Measurements from ENCODE around the gene LY6G6F.

Gene LY6G6F

DNA sequence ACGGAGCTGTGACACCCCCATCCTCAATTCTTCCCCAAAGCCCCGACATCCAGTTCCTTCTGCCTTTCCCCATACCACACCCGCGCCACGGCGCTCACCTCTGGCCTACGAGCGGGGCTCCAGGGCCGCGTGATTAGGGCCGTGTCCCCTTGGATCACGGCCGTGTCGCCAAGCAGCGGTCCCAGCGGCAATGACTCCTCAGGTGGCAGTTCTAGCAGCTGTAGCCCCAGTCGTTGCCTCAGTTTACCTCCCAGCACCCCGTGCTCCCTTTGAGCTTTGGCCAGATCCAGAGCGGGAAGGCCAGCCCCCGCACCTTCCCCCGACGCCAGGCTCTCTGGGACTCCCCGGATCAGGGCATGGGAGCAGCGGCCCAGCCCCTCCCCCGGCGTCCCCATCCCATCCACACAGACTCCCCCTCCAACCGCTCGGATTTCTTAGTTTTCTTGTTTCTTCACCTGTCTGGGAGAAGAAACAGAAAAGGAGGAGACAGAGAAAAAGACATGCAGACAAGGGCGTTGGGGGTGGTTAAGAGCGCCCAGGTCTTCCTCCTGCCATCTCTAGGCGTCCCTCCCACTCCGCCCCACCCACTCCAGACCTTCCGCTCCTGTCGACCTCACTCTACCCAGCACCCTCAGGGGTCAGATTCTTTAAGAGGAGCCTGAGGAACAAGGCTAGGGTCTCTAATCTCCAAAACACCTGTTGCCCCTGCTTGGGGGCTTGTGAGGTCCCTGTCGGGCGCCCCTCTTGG lies 22.3 kb downstream of the LY6G6F start, which contains the start of gene DDAH2:
Gene DDAH2 (minus strand): TSS at position 533 of the 748 bp plus-strand sequence. CDS start 138 bp downstream, at position 395.
- H3K27ac ChIP-seq (ENCODE audit: low read length): peak within 1 kb of the TSS; percentile 86
- H3K9me2 ChIP-seq (replicated peaks; ENCODE audit: insufficient read depth, low read length): no peaks in the 10 kb centered on the region
- H3K9me3 ChIP-seq (replicated peaks; ENCODE audit: insufficient read depth, low read length): no peaks in the 10 kb centered on the region
- peak within 1 kb of the TSS; percentile 59 for H2AFZ ChIP-seq (ENCODE audit: low read length)
- TF ChIP-seq EZH2 (optimal IDR thresholded peaks at IDR 0.05; ENCODE audit: low read depth, low read length): no peak
- TF ChIP-seq, protein P1, sequence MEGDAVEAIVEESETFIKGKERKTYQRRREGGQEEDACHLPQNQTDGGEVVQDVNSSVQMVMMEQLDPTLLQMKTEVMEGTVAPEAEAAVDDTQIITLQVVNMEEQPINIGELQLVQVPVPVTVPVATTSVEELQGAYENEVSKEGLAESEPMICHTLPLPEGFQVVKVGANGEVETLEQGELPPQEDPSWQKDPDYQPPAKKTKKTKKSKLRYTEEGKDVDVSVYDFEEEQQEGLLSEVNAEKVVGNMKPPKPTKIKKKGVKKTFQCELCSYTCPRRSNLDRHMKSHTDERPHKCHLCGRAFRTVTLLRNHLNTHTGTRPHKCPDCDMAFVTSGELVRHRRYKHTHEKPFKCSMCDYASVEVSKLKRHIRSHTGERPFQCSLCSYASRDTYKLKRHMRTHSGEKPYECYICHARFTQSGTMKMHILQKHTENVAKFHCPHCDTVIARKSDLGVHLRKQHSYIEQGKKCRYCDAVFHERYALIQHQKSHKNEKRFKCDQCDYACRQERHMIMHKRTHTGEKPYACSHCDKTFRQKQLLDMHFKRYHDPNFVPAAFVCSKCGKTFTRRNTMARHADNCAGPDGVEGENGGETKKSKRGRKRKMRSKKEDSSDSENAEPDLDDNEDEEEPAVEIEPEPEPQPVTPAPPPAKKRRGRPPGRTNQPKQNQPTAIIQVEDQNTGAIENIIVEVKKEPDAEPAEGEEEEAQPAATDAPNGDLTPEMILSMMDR (IDR thresholded peaks at IDR 0.05; ENCODE audit: low read length): peak; percentile 91; the same call in 1 of the 2 replicates
- H3K27me3 ChIP-seq (replicated peaks; ENCODE audit: insufficient read depth, low read length): no peaks in the 10 kb centered on the region
- H3K36me3 ChIP-seq (replicated peaks; ENCODE audit: insufficient read depth, low read length): peaks cover 7% of the 10 kb centered on the region
- H3K9ac ChIP-seq (ENCODE audit: low read length): peak within 1 kb of the TSS; percentile 76
- H4K20me1 ChIP-seq (ENCODE audit: insufficient read depth, low read length): no peaks in the 10 kb centered on the region
- H3K4me2 ChIP-seq (ENCODE audit: low read depth, low read length): peak within 1 kb of the TSS; percentile 93
- peaks cover 25% of the 10 kb centered on the region for H3K79me2 ChIP-seq (ENCODE audit: low read length)
- peak within 1 kb of the TSS; percentile 81 for H3K4me3 ChIP-seq (ENCODE audit: low read length)
- DNase-seq: no peak
- peaks cover 58% of the 10 kb centered on the region for H3F3A ChIP-seq (ENCODE audit: insufficient read depth, low read length)
- H3K4me1 ChIP-seq (ENCODE audit: low read length): peaks cover 35% of the 10 kb centered on the region

- Histone ChIP-seq H3K79me2 (ENCODE audit: low read length) (peaks cover 31% of the 10 kb centered on the region), H2AFZ (ENCODE audit: low read length) (peak overlapping the region; percentile 59; the same call in 1 of the 2 replicates), H3K4me2 (ENCODE audit: low read depth, low read length) (peak overlapping the region; percentile 93), H3K4me1 (ENCODE audit: low read length) (peaks cover 40% of the 10 kb centered on the region), H3F3A (ENCODE audit: insufficient read depth, low read length) (peaks cover 64% of the 10 kb centered on the region), H4K20me1 (ENCODE audit: insufficient read depth, low read length) (no peaks in the 10 kb centered on the region), H3K4me3 (ENCODE audit: low read length) (peak overlapping the region; percentile 81), H3K9ac (ENCODE audit: low read length) (peak overlapping the region; percentile 76), H3K27me3 (replicated peaks; ENCODE audit: insufficient read depth, low read length) (no peaks in the 10 kb centered on the region), H3K9me2 (replicated peaks; ENCODE audit: insufficient read depth, low read length) (no peaks in the 10 kb centered on the region), H3K9me3 (replicated peaks; ENCODE audit: insufficient read depth, low read length) (no peaks in the 10 kb centered on the region), H3K36me3 (replicated peaks; ENCODE audit: insufficient read depth, low read length) (peaks cover 10% of the 10 kb centered on the region), H3K27ac (ENCODE audit: low read length) (peak overlapping the region; percentile 86; the same call in 1 of the 2 replicates)
- DNase-seq: peak; percentile 78
- TF ChIP-seq, protein P1 (IDR thresholded peaks at IDR 0.05; ENCODE audit: low read length): no peak; the same call in 1 of the 2 replicates
- TF ChIP-seq EZH2 (optimal IDR thresholded peaks at IDR 0.05; ENCODE audit: low read depth, low read length) (no peak), EZH2phosphoT487 (IDR thresholded peaks at IDR 0.05; ENCODE audit: low read length) (no peak)
Measured at GRCh38 chr6:31729515-31729978, 22.9 kb downstream of the LY6G6F start.

GRCh38 chr6:31729979-31730630 lies 23.4 kb downstream of the LY6G6F start:
- Histone ChIP-seq H3K27ac (ENCODE audit: low read length) (peak overlapping the region; percentile 86; the same call in 1 of the 2 replicates), H3K4me1 (ENCODE audit: low read length) (peaks cover 40% of the 10 kb centered on the region), H3K4me2 (ENCODE audit: low read depth, low read length) (peak overlapping the region; percentile 93), H3K9me3 (replicated peaks; ENCODE audit: insufficient read depth, low read length) (no peaks in the 10 kb centered on the region), H3K9me2 (replicated peaks; ENCODE audit: insufficient read depth, low read length) (no peaks in the 10 kb centered on the region), H3K36me3 (replicated peaks; ENCODE audit: insufficient read depth, low read length) (peaks cover 10% of the 10 kb centered on the region), H3F3A (ENCODE audit: insufficient read depth, low read length) (peaks cover 70% of the 10 kb centered on the region), H3K79me2 (ENCODE audit: low read length) (peaks cover 37% of the 10 kb centered on the region), H2AFZ (ENCODE audit: low read length) (0 out of 2 replicates have a peak overlapping the region, but pooled peaks have one; percentile 59), H3K27me3 (replicated peaks; ENCODE audit: insufficient read depth, low read length) (no peaks in the 10 kb centered on the region), H3K9ac (ENCODE audit: low read length) (peak overlapping the region; percentile 76), H4K20me1 (ENCODE audit: insufficient read depth, low read length) (no peaks in the 10 kb centered on the region), H3K4me3 (ENCODE audit: low read length) (peak overlapping the region; percentile 81)
- DNase-seq: peak; percentile 67
- TF ChIP-seq EZH2 (optimal IDR thresholded peaks at IDR 0.05; ENCODE audit: low read depth, low read length) (no peak), EZH2phosphoT487 (IDR thresholded peaks at IDR 0.05; ENCODE audit: low read length) (no peak)
- TF ChIP-seq, protein P1 (IDR thresholded peaks at IDR 0.05; ENCODE audit: low read length): no peak

Measured in MM.1S (cell line).